SU-DHL-6 (cell line): Measurements from ENCODE around the gene CD247.

Source experiments
- CTCF ChIP-seq: fragments of 200-600 bp; sonication (generic); IDR thresholded peaks from one replicate; pipeline ENCODE4 v1.5.1; 2017; ENCODE audit warnings: antibody characterized with exemption, mild to moderate bottlenecking, low read length, moderate library complexity; ENCODE audit not compliant: insufficient read depth, poor library complexity, severe bottlenecking
- EZH2phosphoT487 ChIP-seq: fragments of 200-600 bp; sonication (generic), shearing (Covaris generic); conservative IDR thresholded peaks from 2 replicates; pipeline ENCODE4 v1.6.1; 2018; ENCODE audit warnings: mild to moderate bottlenecking, antibody characterized with exemption, low read length, moderate library complexity, mixed read lengths

GRCh38 chr1:167564612-167565270 is 46.4 kb upstream of the CD247 start:
- TF ChIP-seq EZH2phosphoT487 = no peak
- TF ChIP-seq CTCF = no peak
